ENCODE measurements around the gene USP12. TPM values are rescaled to one million over a fixed set of nuclear protein-coding genes. Genes with fewer than 3 reads are reported as not detected.

USP12 gene
- total RNA-seq, 1 experiment from 2014 or later = 36.2 TPM

DNA sequence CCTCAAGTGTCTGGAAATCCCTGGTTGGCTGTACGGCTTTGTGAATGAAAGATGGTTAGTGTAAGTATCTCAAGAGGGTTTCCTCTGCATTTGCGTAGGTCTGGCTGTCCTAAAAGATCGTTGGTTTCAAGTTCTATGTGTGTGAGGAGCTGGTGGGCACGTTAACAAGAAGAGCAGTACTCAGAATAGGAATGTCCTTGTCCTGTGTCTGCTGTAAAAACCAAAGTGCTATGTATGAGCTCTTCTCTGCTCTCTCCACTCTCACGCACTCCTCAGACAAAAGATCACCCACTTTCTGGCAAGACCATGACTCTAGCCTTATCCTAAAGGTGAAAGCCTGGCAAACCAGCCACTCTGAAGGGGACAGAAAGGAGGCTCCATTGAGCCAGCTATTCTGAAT is 39.1 kb downstream of the USP12 start:
- Mint-ChIP-seq H3K36me3 (ENCODE audit: insufficient read depth, unreplicated experiment) (no peaks in the 10 kb centered on the region), H3K9me3 (ENCODE audit: unreplicated experiment) (peaks cover 9% of the 10 kb centered on the region), H3K27me3 (ENCODE audit: insufficient read depth, unreplicated experiment) (no peaks in the 10 kb centered on the region), H3K4me1 (ENCODE audit: low read depth, unreplicated experiment) (no peaks in the 10 kb centered on the region), H3K4me3 (ENCODE audit: unreplicated experiment) (no peak overlapping the region), H3K27ac (ENCODE audit: unreplicated experiment) (no peak overlapping the region)
- no TSS peak for BruUV-seq (replicated peaks)
- DNase-seq = no peak
- intact Hi-C loops (cut with micrococcal nuclease; ENCODE audit: unreplicated experiment) = no loop called here
- no peaks in the 10 kb centered on the region; the same call in 1 of the 2 replicates for H3K36me3 ChIP-seq (ENCODE audit: control insufficient read depth, insufficient read depth, low read length)
- POLR2A ChIA-PET = interaction anchor here (0.5 kb wide), 1 partner anchor 805 kb away, joined by 4 read pairs; no protein-coding TSS in a partner anchor
- H3K4me1 ChIP-seq = no peaks in the 10 kb centered on the region
- no peaks in the 10 kb centered on the region for H3K27me3 ChIP-seq (replicated peaks; ENCODE audit: control insufficient read depth, insufficient read depth, low read length)
- CTCF ChIA-PET = no interaction called here
- TF ChIP-seq, protein P1, sequence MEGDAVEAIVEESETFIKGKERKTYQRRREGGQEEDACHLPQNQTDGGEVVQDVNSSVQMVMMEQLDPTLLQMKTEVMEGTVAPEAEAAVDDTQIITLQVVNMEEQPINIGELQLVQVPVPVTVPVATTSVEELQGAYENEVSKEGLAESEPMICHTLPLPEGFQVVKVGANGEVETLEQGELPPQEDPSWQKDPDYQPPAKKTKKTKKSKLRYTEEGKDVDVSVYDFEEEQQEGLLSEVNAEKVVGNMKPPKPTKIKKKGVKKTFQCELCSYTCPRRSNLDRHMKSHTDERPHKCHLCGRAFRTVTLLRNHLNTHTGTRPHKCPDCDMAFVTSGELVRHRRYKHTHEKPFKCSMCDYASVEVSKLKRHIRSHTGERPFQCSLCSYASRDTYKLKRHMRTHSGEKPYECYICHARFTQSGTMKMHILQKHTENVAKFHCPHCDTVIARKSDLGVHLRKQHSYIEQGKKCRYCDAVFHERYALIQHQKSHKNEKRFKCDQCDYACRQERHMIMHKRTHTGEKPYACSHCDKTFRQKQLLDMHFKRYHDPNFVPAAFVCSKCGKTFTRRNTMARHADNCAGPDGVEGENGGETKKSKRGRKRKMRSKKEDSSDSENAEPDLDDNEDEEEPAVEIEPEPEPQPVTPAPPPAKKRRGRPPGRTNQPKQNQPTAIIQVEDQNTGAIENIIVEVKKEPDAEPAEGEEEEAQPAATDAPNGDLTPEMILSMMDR (IDR thresholded peaks at IDR 0.05; ENCODE audit: insufficient read depth in 1 of 2, low read depth in 1 of 2, low read length in 1 of 2, severe bottlenecking in 1 of 2, unreplicated experiment in 1 of 2) = no peak
- no peaks in the 10 kb centered on the region for H3K9me3 ChIP-seq
- no peak overlapping the region for H3K4me3 ChIP-seq (ENCODE audit: low read depth, low read length)

DNA sequence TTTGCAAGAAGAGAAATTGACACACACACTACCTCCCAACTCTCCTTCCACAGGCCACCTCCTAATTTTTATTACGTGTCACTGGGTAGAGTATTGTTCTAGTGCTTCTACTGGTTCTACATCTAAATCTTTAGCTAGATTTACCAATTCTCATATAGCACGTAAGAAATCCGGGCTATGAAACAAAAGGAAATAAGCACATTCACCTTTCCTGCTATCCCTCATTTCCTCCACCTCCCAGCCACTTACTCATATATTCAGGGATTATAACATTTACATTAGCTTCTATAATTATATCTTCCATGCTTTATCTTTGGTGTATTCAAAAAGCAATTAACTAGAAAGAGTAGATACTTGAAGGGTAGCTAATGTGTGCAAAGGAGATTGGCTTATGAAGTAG is 39.7 kb downstream of the USP12 start:
- Mint-ChIP-seq H3K4me1 (ENCODE audit: low read depth, unreplicated experiment) (no peaks in the 10 kb centered on the region), H3K27ac (ENCODE audit: unreplicated experiment) (no peak overlapping the region), H3K36me3 (ENCODE audit: insufficient read depth, unreplicated experiment) (no peaks in the 10 kb centered on the region), H3K27me3 (ENCODE audit: insufficient read depth, unreplicated experiment) (no peaks in the 10 kb centered on the region), H3K9me3 (ENCODE audit: unreplicated experiment) (peaks cover 9% of the 10 kb centered on the region), H3K4me3 (ENCODE audit: unreplicated experiment) (no peak overlapping the region)
- CTCF ChIA-PET = no interaction called here
- intact Hi-C loops (cut with micrococcal nuclease; ENCODE audit: unreplicated experiment) = no loop called here
- TF ChIP-seq, protein P1 (IDR thresholded peaks at IDR 0.05; ENCODE audit: insufficient read depth in 1 of 2, low read depth in 1 of 2, low read length in 1 of 2, severe bottlenecking in 1 of 2, unreplicated experiment in 1 of 2) = no peak
- Histone ChIP-seq H3K4me1 (no peaks in the 10 kb centered on the region), H3K9me3 (no peaks in the 10 kb centered on the region), H3K36me3 (ENCODE audit: control insufficient read depth, insufficient read depth, low read length) (no peaks in the 10 kb centered on the region; the same call in 1 of the 2 replicates), H3K27me3 (replicated peaks; ENCODE audit: control insufficient read depth, insufficient read depth, low read length) (no peaks in the 10 kb centered on the region), H3K4me3 (ENCODE audit: low read depth, low read length) (no peak overlapping the region)
- DNase-seq = no peak
- POLR2A ChIA-PET = no interaction called here
- no TSS peak for BruUV-seq (replicated peaks)

DNA sequence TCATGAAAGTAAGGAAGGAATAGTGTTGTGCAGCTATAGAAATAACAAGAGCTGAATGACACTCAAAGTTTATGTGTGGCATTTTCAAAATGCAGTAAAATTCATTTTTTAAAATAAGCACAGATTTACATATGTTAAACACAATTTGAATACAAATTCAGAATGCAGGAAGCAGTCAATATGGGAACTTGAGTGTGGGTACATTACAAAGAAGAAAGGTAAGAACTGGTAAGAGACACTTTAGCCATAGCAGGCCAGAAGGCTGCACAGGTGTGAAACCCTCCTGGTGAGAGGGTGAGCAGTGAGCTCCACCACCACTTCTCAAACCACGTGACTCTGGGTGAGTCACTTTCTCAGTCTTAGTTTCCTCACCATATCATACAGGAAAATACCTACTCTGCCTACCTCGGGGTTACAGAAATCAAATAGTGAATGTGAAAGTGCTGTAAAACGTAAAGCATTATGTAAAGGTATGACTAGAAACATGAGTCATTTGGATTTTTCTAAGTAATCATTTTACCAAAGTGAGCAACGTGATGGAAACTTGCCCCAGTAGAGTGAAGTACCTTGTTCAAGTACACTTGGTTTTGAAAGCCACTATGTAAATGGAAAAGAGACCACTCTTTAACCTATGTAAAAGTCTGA is 40.5 kb downstream of the USP12 start:
- Mint-ChIP-seq H3K27ac (ENCODE audit: unreplicated experiment) (no peak overlapping the region), H3K4me1 (ENCODE audit: low read depth, unreplicated experiment) (no peaks in the 10 kb centered on the region), H3K4me3 (ENCODE audit: unreplicated experiment) (no peak overlapping the region), H3K36me3 (ENCODE audit: insufficient read depth, unreplicated experiment) (peaks cover 2% of the 10 kb centered on the region), H3K9me3 (ENCODE audit: unreplicated experiment) (peaks cover 9% of the 10 kb centered on the region), H3K27me3 (ENCODE audit: insufficient read depth, unreplicated experiment) (no peaks in the 10 kb centered on the region)
- Histone ChIP-seq H3K27me3 (replicated peaks; ENCODE audit: control insufficient read depth, insufficient read depth, low read length) (no peaks in the 10 kb centered on the region), H3K36me3 (ENCODE audit: control insufficient read depth, insufficient read depth, low read length) (no peaks in the 10 kb centered on the region; the same call in 1 of the 2 replicates), H3K4me1 (no peaks in the 10 kb centered on the region), H3K4me3 (ENCODE audit: low read depth, low read length) (no peak overlapping the region), H3K9me3 (no peaks in the 10 kb centered on the region)
- ChIA-PET POLR2A (no interaction called here), CTCF (no interaction called here)
- BruUV-seq (replicated peaks) = no TSS peak
- intact Hi-C loops (cut with micrococcal nuclease; ENCODE audit: unreplicated experiment) = no loop called here
- TF ChIP-seq, protein P1 (IDR thresholded peaks at IDR 0.05; ENCODE audit: insufficient read depth in 1 of 2, low read depth in 1 of 2, low read length in 1 of 2, severe bottlenecking in 1 of 2, unreplicated experiment in 1 of 2) = no peak
- no peak for DNase-seq
